NOMO-1 treated with DMSO at 0.1 percent for 48 hours (cell line): Measurements from ENCODE around the gene DLX2.

Experiments used
- DNase-seq: peaks from one replicate; lab custom pipeline; 2025; ENCODE audit not compliant: unreplicated experiment; lab: John Stamatoyannopoulos, UW

The DLX2 gene

GRCh38 chr2:172094294-172095145 lies 8.2 kb downstream of the DLX2 start:
- DNase-seq, result no peak

DNA sequence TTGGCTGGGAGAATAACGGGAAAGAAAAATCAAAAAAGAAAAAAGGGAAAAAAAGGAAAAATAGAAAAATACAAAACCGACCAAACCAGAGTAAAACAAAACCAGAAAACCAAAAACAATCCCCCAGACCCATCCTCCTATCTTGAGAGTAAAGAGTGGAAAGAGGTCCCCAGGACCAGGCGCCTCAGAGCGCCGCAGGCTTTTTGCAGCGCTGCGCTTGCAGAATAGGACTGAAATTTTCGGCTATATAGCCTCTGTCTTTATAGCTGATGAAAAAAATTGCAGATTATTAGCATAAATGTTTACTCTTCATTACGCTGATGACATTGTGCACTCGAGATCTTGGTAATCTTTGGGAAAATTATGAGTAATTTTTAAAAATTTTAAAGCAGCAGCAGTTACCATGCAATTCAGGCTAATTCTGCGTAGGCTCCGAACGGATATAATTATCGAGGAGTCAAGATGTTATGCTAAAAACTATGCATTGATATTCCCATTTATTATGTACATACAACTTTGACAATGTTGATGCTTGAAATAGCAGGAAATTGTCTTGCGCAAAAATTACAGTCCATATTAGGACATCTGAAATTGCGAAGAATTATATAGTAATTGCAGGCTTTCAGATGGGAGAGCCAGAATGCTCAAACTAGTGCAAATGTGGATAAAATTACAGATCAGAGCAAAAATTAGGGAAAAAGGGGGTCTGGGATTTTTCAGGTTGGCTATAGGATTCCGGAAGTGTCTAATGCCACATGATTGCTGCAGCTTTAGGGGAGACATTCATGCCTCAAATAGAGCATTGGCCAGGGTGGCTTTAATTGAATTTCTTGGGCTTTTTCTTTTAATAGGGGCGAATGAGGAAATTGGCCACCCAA lies 9.0 kb downstream of the DLX2 start:
- DNase-seq, result no peak

- no peak for DNase-seq
Observed at GRCh38 chr2:172092716-172093415, 9.8 kb downstream of the DLX2 start.

DNA sequence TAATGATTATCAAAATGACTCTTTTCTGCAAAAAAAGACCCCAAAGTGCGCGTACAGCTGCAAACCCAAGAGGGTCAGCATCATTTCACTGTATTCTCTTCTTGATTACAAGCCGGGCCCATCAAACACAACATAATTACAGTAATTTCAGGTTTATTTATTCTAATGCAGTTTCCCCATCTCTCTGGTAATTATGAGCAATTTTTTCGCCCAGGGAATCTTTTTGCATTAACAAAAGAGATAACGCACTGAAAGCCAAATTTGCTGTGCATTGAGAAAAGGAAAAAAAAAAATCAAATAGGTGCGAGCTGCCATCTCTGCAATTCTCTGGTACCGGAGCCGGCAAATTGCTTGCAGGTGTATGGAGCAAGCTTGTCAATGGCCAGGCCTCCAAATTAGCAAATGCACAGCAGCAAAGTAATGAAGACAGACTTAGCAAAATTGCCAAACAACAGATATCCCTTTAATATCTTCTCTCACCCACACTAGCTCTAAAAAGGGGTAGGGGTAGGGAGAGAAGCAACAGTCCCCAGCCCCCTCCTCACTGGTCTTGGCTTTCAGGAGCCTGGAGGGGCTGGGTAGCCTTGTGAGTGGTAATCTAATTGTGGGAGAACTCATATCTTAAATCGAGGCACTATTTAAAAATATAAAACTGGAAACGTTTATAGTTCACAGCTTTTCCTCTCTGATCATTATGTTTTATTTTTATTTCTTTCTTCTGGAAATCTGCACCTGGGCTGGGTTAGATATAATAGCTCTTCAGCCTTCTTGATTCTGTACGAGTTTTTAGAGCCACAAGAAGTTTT lies 10.7 kb downstream of the DLX2 start:
- no peak for DNase-seq

GRCh38 chr2:172091000-172091641 lies 11.6 kb downstream of the DLX2 start:
- no peak for DNase-seq

GRCh38 chr2:172090044-172090961 lies 12.4 kb downstream of the DLX2 start:
- no peak for DNase-seq

- no peak for DNase-seq
Observed at GRCh38 chr2:172089633-172090032, 13.1 kb downstream of the DLX2 start.

DNA sequence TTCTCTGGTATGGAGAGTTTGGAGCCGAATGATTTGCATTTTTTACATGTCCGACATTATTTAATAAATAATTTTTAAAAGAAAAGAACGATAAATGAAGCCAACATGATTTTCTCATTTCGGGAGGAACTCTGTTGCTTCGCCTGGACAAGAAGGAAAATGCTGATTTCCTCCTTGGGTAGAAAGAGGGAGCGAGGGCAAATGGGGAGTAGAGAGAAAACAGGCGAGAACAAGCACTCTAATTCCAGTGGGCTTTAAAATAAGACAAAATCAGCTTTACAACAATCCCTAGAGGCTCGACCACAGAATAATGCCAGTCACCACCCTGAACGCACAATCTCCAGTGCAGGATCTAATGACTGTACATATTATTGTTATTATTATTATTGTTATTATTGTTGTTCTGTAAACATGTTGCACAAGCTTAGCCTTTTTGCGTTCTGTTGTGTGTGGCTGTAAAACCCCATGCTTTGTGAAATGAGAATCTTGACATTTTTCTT lies 13.6 kb downstream of the DLX2 start:
- no peak for DNase-seq

GRCh38 chr2:172088245-172089004 lies 14.3 kb downstream of the DLX2 start:
- DNase-seq, result no peak

DNA sequence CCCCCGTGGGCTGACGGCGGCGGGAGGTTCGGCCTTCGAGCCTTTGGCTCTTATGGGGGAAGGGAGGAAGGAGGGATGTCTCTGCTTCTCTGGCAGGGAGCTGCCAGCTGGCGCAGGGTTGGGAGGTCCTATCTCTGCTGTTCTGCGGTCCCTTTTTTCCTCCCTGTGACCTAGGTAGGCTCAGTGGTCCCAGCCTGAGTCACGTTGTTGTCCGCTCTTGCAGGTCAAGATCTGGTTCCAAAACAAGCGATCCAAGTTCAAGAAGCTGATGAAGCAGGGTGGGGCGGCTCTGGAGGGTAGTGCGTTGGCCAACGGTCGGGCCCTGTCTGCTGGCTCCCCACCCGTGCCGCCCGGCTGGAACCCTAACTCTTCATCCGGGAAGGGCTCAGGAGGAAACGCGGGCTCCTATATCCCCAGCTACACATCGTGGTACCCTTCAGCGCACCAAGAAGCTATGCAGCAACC lies 14.9 kb downstream of the DLX2 start:
- DNase-seq, result no peak

DNA sequence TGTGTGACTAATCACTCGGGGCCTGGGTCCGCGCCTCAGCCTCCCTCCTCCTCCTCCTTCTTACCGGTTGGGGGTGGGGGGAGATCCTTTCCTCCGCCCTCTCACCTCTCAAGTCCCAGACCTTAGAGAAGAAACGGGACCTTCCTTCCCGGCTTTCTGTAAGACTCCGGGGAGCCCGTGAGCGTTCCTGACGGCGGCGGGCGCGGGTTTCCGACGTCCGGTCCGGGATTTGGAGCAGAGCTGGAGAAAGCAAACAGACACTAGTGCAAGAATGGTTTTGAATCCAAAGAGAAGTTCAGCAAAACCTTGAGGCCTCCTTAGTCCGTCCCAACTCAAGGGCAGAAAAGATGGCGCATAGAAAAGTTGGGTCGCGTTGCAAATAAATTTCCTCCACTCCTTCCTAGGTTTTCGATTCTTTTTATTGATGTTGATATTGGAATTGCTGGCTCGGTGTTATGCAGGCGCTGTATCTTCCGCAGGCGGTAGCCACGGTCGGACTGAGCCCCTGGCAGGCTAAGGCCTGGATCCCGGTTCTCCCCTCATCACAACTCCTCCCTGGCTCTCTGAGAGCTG lies 15.4 kb downstream of the DLX2 start:
- DNase-seq, result no peak

- DNase-seq, result peak; percentile 36
Observed at GRCh38 chr2:172086241-172087206, 16.2 kb downstream of the DLX2 start.

GRCh38 chr2:172085460-172086159 lies 17.1 kb downstream of the DLX2 start, which contains the start of gene DLX1:
TSS of gene DLX1 (plus strand) at chr2:172085507. CDS start at chr2:172085678, 171 bp downstream.
- no peak for DNase-seq

DNA sequence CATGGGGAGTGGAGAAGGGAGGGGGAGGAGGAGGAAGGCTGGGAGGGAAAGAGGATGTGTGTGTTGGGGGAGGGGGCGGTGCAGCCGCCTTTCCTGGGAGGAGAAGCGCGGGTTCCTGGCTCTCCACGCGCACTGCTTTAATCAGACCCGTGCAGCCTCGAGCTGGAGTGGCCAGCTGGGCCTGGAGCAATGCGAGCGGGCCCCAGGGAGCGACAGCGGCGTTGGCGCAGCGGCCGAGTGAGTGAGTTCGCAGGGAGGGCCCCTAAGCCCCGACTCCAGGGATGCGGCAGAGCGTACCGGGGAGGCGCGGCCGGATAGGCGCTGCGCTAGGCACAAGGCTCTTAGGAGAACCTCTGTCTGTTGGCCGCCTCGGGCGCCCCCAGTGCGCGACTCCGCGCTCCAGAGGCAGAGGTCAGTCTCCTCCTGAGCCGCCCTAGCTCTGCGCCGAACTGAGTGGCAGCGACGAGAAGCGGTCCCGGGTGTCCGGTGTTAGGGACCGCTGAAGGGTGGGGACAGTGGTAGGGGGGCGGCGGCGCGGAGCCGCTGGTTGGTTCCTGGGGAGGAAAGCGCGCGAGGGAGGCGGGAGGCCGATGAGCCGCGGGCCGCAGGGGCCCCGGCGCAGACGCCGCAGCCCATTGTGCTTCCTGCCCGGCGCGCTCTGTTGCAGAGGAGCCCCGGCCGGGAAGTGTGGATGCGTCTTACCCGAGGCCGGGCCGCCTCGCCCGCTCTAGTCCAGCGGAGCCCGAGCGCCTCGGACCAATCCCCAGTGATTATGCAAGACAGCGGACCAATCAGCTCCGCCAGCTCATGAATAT lies 17.8 kb downstream of the DLX2 start:
- DNase-seq, result peak; percentile 84

DNA sequence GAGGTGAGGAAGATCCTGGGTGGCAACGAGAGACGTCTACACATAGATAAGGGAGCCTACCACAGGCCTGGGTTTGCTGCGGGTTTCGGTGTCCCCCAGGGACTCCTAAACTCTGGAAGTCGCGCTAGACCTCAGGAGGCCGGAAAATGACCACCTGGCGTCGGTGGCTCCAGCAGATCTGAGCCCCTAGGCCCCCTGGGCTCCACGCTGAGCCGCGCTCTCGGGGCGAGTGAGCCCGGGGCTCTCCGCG lies 18.4 kb downstream of the DLX2 start:
- no peak for DNase-seq
